ENCODE measurements around the gene ANKRD40.

Gene ANKRD40

GRCh38 chr17:50667259-50668024, 40.3 kb downstream of the ANKRD40 start:
- DNase-seq = no peak

- no peak for DNase-seq
Measured at GRCh38 chr17:50666316-50666715, 41.4 kb downstream of the ANKRD40 start.

DNA sequence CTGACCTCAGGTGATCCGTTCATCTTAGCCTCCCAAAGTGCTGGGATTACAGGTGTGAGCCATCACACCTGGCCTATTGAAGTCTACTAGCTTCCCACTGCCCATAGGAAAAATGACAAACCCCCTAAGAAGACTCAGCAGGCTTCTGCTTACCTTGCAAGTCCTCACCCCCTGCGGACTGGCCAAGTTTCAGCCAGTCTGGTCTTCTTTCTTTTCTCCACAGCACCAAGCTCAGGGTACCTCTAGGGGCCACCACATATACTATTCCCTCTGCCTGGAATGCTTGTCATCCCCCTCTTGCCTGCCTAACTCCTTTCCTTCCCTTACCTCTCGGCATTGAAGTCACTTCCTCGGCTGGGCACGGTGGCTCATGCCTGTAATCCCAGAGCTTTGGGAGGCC, 41.9 kb downstream of the ANKRD40 start:
- no peak for DNase-seq

- no peak for DNase-seq
Measured at GRCh38 chr17:50664788-50665458, 42.8 kb downstream of the ANKRD40 start.

DNA sequence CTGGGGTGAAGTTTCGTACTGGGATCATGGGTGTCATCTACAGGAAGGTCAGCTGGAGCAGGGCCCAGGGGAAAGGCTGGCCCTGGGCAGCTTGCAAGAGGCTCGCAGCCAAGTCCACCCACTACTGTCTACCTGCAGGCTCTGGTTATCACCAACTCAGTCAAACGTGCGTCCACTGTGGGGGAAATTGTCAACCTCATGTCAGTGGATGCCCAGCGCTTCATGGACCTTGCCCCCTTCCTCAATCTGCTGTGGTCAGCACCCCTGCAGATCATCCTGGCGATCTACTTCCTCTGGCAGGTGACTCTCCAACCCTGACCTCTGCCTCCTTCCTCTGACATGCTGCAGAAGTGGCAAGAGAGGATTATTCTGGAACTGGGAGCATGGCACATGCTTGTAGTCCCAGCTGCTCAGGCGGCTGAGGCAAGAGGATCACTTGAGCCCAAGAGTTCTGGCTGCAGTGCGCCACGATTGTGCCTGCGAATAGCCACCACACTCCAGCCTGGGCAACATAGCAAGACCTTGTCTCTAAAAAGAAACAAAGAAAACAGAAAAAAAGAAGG, 43.8 kb downstream of the ANKRD40 start:
- DNase-seq = no peak

DNA sequence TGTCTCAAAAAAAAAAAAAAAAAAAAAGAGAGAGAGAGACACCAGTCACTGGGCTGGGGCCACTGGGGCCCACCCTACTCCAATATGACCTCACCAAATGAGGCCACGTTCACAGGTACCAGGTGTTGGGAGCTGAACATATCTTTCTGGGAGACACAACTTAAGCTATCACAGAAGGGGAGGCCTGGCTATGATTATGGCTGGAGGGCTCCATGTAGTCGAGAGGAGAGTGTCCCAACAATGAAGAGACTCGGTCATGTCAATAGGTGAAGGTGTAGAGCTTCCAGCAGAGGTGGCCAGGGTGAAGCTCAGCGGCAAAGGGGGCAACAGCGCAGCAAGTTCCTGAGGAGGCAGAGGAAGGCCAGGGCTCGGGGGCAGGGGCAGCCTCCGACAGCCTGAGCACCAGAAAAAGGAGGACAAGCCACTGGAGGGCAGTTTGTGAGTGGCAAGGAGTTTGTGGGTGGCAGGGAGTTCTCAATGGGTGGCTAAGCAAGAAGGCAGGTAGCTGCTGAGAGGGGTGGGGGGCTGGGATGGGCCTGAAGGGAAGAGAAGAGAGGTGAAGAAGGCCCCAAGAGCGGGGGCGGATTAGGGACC, 45.0 kb downstream of the ANKRD40 start:
- DNase-seq = no peak

GRCh38 chr17:50661795-50662391, 45.8 kb downstream of the ANKRD40 start:
- DNase-seq = no peak

- no peak for DNase-seq
Measured at GRCh38 chr17:50661348-50661747, 46.4 kb downstream of the ANKRD40 start.

GRCh38 chr17:50660887-50661345, 46.8 kb downstream of the ANKRD40 start:
- no peak for DNase-seq

GRCh38 chr17:50660042-50660886, 47.5 kb downstream of the ANKRD40 start:
- DNase-seq = no peak

GRCh38 chr17:50659179-50659578, 48.5 kb downstream of the ANKRD40 start:
- DNase-seq = no peak

- no peak for DNase-seq
Measured at GRCh38 chr17:50658616-50659015, 49.1 kb downstream of the ANKRD40 start.

GRCh38 chr17:50657627-50658026, 50.1 kb downstream of the ANKRD40 start:
- DNase-seq = no peak

- no peak for DNase-seq
Measured at GRCh38 chr17:50657054-50657453, 50.7 kb downstream of the ANKRD40 start.

GRCh38 chr17:50656509-50656908, 51.2 kb downstream of the ANKRD40 start:
- no peak for DNase-seq

DNA sequence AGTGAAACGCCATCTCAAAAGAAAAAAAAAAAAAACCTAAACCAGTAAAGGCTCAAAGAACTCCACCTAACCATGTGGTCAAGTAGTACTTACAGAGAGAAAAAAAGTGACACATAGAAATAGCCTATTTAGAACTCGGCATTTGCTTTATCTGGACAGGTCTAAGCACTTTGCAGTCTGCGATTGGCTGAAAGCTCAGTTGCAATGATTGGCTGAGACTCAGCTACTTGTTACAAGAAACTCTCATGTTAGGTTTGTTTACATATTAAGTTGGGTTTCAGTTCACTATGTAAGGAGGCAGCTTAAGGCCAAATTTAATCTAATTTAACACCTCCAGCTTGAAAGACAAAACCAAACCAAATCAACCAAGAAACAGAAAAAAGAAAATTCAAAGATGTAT, 54.0 kb downstream of the ANKRD40 start:
- no peak for DNase-seq

DNA sequence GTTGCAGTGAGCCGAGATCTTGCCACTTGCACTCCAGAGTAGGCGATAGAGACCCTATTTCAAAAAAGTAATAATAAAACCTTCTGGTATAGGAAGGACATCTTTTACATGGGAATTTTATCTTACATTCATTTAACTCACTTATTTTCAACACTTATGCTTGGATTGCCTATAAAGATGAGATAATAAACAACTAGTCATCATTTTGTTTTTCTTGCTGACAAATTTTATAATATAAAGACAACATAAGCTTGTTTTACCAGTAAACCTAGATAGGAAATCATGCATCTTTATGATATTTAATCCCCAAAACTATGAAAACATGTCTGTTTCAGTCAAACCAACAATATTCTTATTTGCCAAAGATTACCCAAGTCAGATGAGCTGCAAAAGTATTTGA, 56.1 kb downstream of the ANKRD40 start:
- DNase-seq = no peak

GRCh38 chr17:50649042-50649908, 58.4 kb downstream of the ANKRD40 start:
- DNase-seq = no peak

DNA sequence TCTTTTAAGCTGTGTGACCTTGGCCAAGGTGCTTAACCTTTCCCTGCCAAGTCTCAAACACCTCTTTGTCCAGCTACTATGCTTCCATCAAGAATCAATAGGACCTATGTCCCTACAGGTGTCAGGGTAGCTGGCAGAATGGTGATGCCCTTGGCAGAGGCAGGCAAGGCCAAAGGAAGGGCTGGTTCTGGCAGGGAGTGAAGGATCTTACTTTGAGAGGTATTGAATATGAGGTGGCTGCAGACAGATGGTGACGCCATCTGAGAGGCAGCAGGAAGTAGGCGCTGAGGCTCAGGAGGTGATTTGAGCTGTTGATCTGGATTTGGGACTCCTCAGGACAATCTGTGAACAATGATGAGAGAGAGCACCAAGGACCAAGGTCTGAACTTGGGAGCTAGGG, 60.5 kb downstream of the ANKRD40 start:
- no peak for DNase-seq

DNA sequence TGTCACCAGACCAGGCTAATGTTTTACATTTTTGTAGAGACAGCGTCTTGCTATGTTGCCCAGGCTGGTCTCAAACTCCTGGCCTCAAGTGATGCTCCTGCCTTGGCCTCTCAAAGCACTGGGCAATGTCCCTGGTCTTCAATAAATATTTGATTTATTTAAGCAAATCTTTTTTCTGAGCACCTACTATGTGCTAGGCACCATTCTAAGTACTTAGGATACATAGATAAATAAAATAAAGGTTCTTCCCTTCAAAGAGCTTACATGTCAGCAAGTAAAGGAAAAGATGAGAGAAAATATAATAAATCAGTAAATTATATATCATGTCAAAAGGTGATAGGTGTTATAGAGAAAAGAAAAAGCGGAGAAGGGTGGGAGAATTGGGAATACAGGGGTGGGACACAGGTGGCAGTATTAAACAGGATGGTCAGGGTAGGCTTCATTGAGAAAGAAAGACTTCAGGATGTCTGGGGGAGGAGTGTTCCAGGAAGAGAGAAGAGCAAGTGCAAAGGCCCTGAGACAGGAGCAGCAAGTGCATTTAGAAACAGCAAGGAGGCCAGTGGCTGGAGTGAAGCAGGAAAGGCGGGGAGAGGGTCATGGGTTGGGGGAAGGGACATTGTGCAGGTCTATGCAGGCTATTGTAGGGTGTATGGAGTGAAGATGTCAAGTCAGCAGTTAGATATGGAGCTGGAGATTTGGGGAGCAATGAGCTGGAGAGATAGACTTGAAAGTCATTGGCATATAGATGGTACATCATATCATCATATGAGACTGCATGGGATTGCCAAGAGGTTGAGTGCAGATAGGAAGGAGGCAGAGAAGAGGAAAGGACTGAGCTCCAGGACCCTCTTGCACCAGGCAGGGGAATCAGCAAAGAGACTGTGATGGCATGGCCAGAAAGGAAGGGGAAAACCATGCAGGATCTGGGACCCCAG, 61.7 kb downstream of the ANKRD40 start:
- DNase-seq = no peak
